HEK293 (cell line): ENCODE results near the gene THSD4.

Source experiments
- CTCF ChIA-PET: fragments of 350-600 bp; formaldehyde crosslinking; extraction: SDS; loops from one replicate; lab custom pipeline; 2021; ENCODE audit warnings: antibody characterized with exemption; lab: Yijun Ruan, JAX
- POLR2A ChIA-PET: fragments of 300-600 bp; formaldehyde crosslinking; extraction: SDS; loops from one replicate; lab custom pipeline; 2020; ENCODE audit warnings: antibody characterized with exemption, inconsistent platforms; lab: Yijun Ruan, JAX
- H3K27ac ChIP-seq: fragments of 200-500 bp; sonication (Bioruptor generic); 2 replicates; pipeline ENCODE4 v1.5.1; 2014; ENCODE audit warnings: low read depth, low read length, control low read depth, inconsistent platforms; ENCODE audit errors: extremely low read depth
- H3K36me3 ChIP-seq, 2 experiments: fragments of 200-500 bp in 1 of 2; sonication (Bioruptor generic) in 1 of 2; 1 replicate in 1 of 2; 2 replicates in 1 of 2; pipeline ENCODE4 v1.5.1; 2014 to 2017; ENCODE audit warnings: inconsistent platforms in 2 of 2, low read length in 2 of 2; ENCODE audit not compliant: control insufficient read depth in 2 of 2, insufficient read depth in 1 of 2
- H3K4me1 ChIP-seq: fragments of 200-500 bp; sonication (Bioruptor generic); 2 replicates; pipeline ENCODE4 v1.5.1; 2014; ENCODE audit warnings: mild to moderate bottlenecking, low read length, inconsistent platforms; ENCODE audit not compliant: control insufficient read depth, insufficient read depth
- H3K4me3 ChIP-seq: 2 replicates; pipeline ENCODE4 v1.5.1; 2011; ENCODE audit warnings: low read depth, mild to moderate bottlenecking, control low read depth, low read length, moderate library complexity
- H3K9me3 ChIP-seq: fragments of 200-500 bp; sonication (Bioruptor generic); 2 replicates; pipeline ENCODE4 v1.5.1; 2014; ENCODE audit warnings: low read depth, low read length, inconsistent platforms; ENCODE audit not compliant: control insufficient read depth, insufficient read depth
- INSM2 ChIP-seq: fragments of 450-650 bp; formaldehyde crosslinking; IDR thresholded peaks from 2 replicates; pipeline ENCODE4 v1.5.1; 2016; ENCODE audit warnings: missing biosample characterization, missing genetic modification characterization
- KLF1 ChIP-seq: fragments of 450-650 bp; formaldehyde crosslinking; IDR thresholded peaks from 2 replicates; pipeline ENCODE4 v1.5.1; 2016; ENCODE audit warnings: missing biosample characterization, missing genetic modification characterization
- PRDM1 ChIP-seq: fragments of 450-650 bp; formaldehyde crosslinking; IDR thresholded peaks from 2 replicates; pipeline ENCODE4; 2016; ENCODE audit warnings: missing biosample characterization, missing genetic modification characterization
- SCRT1 ChIP-seq: fragments of 450-650 bp; formaldehyde crosslinking; IDR thresholded peaks from 2 replicates; pipeline ENCODE4 v1.5.1; 2016; ENCODE audit warnings: missing biosample characterization, missing genetic modification characterization, borderline replicate concordance
- ZFP3 ChIP-seq: fragments of 450-650 bp; formaldehyde crosslinking; IDR thresholded peaks from 2 replicates; pipeline ENCODE4 v1.5.1; 2016; ENCODE audit warnings: low read depth, missing biosample characterization, missing genetic modification characterization
- ZNF174 ChIP-seq: fragments of 450-650 bp; formaldehyde crosslinking; IDR thresholded peaks from 2 replicates; pipeline ENCODE4 v1.5.0; 2017; ENCODE audit warnings: missing biosample characterization, mild to moderate bottlenecking, missing genetic modification characterization
- ZNF19 ChIP-seq: fragments of 450-650 bp; formaldehyde crosslinking; IDR thresholded peaks from 2 replicates; pipeline ENCODE4; 2016; ENCODE audit warnings: missing biosample characterization, missing genetic modification characterization, low read depth
- ZNF214 ChIP-seq: fragments of 450-650 bp; formaldehyde crosslinking; IDR thresholded peaks from 2 replicates; pipeline ENCODE4 v1.5.1; 2017; ENCODE audit warnings: missing biosample characterization, mild to moderate bottlenecking, missing genetic modification characterization, borderline replicate concordance
- ZNF266 ChIP-seq: fragments of 450-650 bp; formaldehyde crosslinking; IDR thresholded peaks from 2 replicates; pipeline ENCODE4 v1.5.1; 2016; ENCODE audit warnings: missing biosample characterization, missing genetic modification characterization, low read depth
- ZNF530 ChIP-seq: fragments of 450-650 bp; formaldehyde crosslinking; IDR thresholded peaks from 2 replicates; pipeline ENCODE4 v1.5.1; 2016; ENCODE audit warnings: low read depth, missing biosample characterization, missing genetic modification characterization
- ZNF544 ChIP-seq: fragments of 450-650 bp; formaldehyde crosslinking; IDR thresholded peaks from 2 replicates; pipeline ENCODE4 v1.5.0; 2017; ENCODE audit warnings: missing biosample characterization, missing genetic modification characterization
- ZNF548 ChIP-seq: fragments of 450-650 bp; formaldehyde crosslinking; IDR thresholded peaks from 2 replicates; pipeline ENCODE4 v1.5.1; 2016; ENCODE audit warnings: missing biosample characterization, missing genetic modification characterization
- ZNF560 ChIP-seq: fragments of 450-650 bp; formaldehyde crosslinking; IDR thresholded peaks from 2 replicates; pipeline ENCODE4 v1.5.1; 2017; ENCODE audit warnings: missing biosample characterization, missing genetic modification characterization, borderline replicate concordance
- ZNF600 ChIP-seq: fragments of 450-650 bp; formaldehyde crosslinking; IDR thresholded peaks from 2 replicates; pipeline ENCODE4 v1.5.1; 2016; ENCODE audit warnings: missing biosample characterization, missing genetic modification characterization
- ZNF658 ChIP-seq: fragments of 450-650 bp; formaldehyde crosslinking; IDR thresholded peaks from 2 replicates; pipeline ENCODE4; 2016; ENCODE audit warnings: missing biosample characterization, missing genetic modification characterization
- ZSCAN18 ChIP-seq: fragments of 450-650 bp; formaldehyde crosslinking; IDR thresholded peaks from 2 replicates; pipeline ENCODE4 v1.5.1; 2016; ENCODE audit warnings: missing biosample characterization, missing genetic modification characterization
- ZSCAN30 ChIP-seq: fragments of 450-650 bp; IDR thresholded peaks from 2 replicates; pipeline ENCODE4 v1.5.1; 2018; ENCODE audit warnings: missing biosample characterization, mild to moderate bottlenecking, missing genetic modification characterization, moderate library complexity
- TF ChIP-seq, protein P1 (sequence below): fragments of 450-650 bp; formaldehyde crosslinking; IDR thresholded peaks from 2 replicates; pipeline ENCODE4 v1.5.1; 2016; ENCODE audit warnings: missing biosample characterization, missing genetic modification characterization
- TF ChIP-seq, protein P2 (sequence below): fragments of 450-650 bp; formaldehyde crosslinking; IDR thresholded peaks from 2 replicates; pipeline ENCODE4 v1.5.1; 2016; ENCODE audit warnings: missing biosample characterization, missing genetic modification characterization
- TF ChIP-seq, protein P3 (sequence below): fragments of 450-650 bp; formaldehyde crosslinking; IDR thresholded peaks from 2 replicates; pipeline ENCODE4 v1.5.1; 2017; ENCODE audit warnings: missing biosample characterization, missing genetic modification characterization
- TF ChIP-seq, protein P4 (sequence below): fragments of 450-650 bp; formaldehyde crosslinking; IDR thresholded peaks from 2 replicates; pipeline ENCODE4 v1.5.1; 2016; ENCODE audit warnings: missing biosample characterization, missing genetic modification characterization

Gene THSD4

DNA sequence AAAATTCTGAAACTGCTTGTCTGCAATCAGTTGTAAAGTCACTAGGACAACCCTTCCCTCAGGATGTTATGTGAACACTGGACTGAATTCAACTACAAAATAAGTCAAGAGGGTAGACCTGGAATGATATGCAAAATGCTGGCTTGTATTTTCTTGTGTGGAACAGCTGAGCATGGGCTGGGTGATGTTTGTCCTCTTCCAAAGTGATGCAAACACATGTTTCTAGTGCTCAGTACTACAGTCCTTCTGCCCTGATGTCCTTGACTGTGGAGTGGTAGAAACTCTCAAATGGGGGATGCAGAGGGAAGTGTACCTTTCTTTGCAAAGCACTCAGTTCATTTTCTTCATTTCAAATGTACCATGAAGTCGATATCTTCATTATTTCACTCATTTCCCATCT is 258.6 kb downstream of the THSD4 start:
- H3K9me3 ChIP-seq, result no peaks in the 10 kb centered on the region
- H3K36me3 ChIP-seq, result no peaks in the 10 kb centered on the region
- no peak overlapping the region for H3K4me3 ChIP-seq
- H3K4me1 ChIP-seq, result no peaks in the 10 kb centered on the region
- ChIA-PET CTCF (interaction anchor here (1.6 kb wide), 1 partner anchor 12 kb away, joined by 9 read pairs; no protein-coding TSS in a partner anchor), POLR2A (no interaction called here)
- TF ChIP-seq INSM2 (tag by site-specific recombination) (no peak), ZNF19 (tag by site-specific recombination) (no peak), ZNF560 (tag by site-specific recombination) (no peak), ZNF658 (no peak), ZNF548 (tag by site-specific recombination) (no peak), ZNF600 (tag by site-specific recombination) (no peak), ZNF174 (tag by site-specific recombination) (no peak), ZNF544 (no peak), SCRT1 (tag by site-specific recombination) (no peak)
- TF ChIP-seq, protein P1, sequence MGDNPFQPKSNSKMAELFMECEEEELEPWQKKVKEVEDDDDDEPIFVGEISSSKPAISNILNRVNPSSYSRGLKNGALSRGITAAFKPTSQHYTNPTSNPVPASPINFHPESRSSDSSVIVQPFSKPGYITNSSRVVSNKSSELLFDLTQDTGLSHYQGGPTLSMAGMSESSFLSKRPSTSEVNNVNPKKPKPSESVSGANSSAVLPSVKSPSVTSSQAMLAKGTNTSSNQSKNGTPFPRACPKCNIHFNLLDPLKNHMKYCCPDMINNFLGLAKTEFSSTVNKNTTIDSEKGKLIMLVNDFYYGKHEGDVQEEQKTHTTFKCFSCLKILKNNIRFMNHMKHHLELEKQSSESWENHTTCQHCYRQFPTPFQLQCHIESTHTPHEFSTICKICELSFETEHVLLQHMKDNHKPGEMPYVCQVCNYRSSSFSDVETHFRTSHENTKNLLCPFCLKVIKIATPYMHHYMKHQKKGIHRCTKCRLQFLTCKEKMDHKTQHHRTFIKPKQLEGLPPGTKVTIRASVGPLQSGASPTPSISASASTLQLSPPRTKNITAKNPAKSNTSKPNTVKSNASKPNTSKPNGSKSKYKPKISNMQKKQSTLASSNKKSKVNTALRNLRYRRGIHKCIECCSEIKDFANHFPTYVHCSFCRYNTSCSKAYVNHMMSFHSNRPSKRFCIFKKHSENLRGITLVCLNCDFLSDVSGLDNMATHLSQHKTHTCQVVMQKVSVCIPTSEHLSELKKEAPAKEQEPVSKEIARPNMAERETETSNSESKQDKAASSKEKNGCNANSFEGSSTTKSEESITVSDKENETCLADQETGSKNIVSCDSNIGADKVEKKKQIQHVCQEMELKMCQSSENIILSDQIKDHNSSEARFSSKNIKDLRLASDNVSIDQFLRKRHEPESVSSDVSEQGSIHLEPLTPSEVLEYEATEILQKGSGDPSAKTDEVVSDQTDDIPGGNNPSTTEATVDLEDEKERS (tag by site-specific recombination), result no peak
- TF ChIP-seq, protein P2, sequence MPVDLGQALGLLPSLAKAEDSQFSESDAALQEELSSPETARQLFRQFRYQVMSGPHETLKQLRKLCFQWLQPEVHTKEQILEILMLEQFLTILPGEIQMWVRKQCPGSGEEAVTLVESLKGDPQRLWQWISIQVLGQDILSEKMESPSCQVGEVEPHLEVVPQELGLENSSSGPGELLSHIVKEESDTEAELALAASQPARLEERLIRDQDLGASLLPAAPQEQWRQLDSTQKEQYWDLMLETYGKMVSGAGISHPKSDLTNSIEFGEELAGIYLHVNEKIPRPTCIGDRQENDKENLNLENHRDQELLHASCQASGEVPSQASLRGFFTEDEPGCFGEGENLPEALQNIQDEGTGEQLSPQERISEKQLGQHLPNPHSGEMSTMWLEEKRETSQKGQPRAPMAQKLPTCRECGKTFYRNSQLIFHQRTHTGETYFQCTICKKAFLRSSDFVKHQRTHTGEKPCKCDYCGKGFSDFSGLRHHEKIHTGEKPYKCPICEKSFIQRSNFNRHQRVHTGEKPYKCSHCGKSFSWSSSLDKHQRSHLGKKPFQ (tag by site-specific recombination), result no peak
- no peak overlapping the region for H3K27ac ChIP-seq

DNA sequence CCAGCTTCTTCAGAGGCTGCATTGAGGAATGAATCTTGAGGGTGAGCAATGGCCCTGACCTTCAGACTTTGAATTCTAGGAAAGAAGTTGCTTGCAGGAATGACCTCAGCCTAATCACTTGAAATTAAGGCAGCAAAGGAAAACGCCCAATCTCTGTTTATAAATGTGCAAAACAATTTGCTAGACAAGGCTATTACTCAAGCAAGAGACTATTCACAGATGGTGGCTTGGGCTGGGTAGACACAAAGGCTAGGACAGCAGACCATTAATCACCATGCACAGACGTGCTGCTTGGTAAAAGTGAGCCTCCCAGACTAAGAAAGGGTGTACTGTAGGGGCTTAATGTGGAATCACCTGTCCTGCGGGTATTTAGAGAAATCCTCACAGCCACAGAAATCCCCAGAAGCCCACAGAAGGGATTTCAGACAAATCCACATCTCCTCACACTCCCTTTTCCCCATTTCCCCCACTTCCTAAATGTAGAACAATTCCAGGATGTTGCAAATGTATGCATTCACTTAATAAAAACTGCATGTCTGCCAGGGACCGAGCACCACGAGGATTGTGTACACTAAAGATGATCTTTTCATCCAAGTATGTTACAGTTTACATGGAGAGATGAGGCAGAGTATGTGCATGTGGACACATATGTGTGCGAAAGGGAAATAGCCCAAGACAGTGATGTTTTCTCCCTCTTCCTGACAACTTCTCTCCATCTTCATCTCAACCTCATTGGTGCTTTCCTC is 259.5 kb downstream of the THSD4 start:
- ChIA-PET CTCF (interaction anchor here (1.6 kb wide), 1 partner anchor 11 kb away, joined by 9 read pairs; no protein-coding TSS in a partner anchor), POLR2A (no interaction called here)

More for the DNA sequence above, 259.5 kb downstream of the THSD4 start:
- no peak for TF ChIP-seq ZSCAN18 (tag by site-specific recombination)
- no peak for TF ChIP-seq ZNF19 (tag by site-specific recombination)
- no peak for TF ChIP-seq ZNF214 (tag by site-specific recombination)
- no peak for TF ChIP-seq ZSCAN30 (tag by site-specific recombination)
- TF ChIP-seq KLF1 (tag by site-specific recombination), result peak; percentile 88
- no peak for TF ChIP-seq SCRT1 (tag by site-specific recombination)
- no peak for TF ChIP-seq ZNF530 (tag by site-specific recombination)
- TF ChIP-seq, protein P3, sequence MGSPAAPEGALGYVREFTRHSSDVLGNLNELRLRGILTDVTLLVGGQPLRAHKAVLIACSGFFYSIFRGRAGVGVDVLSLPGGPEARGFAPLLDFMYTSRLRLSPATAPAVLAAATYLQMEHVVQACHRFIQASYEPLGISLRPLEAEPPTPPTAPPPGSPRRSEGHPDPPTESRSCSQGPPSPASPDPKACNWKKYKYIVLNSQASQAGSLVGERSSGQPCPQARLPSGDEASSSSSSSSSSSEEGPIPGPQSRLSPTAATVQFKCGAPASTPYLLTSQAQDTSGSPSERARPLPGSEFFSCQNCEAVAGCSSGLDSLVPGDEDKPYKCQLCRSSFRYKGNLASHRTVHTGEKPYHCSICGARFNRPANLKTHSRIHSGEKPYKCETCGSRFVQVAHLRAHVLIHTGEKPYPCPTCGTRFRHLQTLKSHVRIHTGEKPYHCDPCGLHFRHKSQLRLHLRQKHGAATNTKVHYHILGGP (tag by site-specific recombination), result 0 out of 2 replicates have a peak, but pooled peaks have one; percentile 8
- no peak for TF ChIP-seq PRDM1
- TF ChIP-seq ZFP3 (tag by site-specific recombination), result no peak
- no peak for TF ChIP-seq ZNF266 (tag by site-specific recombination)
- TF ChIP-seq, protein P4, sequence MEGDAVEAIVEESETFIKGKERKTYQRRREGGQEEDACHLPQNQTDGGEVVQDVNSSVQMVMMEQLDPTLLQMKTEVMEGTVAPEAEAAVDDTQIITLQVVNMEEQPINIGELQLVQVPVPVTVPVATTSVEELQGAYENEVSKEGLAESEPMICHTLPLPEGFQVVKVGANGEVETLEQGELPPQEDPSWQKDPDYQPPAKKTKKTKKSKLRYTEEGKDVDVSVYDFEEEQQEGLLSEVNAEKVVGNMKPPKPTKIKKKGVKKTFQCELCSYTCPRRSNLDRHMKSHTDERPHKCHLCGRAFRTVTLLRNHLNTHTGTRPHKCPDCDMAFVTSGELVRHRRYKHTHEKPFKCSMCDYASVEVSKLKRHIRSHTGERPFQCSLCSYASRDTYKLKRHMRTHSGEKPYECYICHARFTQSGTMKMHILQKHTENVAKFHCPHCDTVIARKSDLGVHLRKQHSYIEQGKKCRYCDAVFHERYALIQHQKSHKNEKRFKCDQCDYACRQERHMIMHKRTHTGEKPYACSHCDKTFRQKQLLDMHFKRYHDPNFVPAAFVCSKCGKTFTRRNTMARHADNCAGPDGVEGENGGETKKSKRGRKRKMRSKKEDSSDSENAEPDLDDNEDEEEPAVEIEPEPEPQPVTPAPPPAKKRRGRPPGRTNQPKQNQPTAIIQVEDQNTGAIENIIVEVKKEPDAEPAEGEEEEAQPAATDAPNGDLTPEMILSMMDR, result no peak
- TF ChIP-seq, all 188 proteins: peak for 2
- Histone ChIP-seq H3K4me1 (no peaks in the 10 kb centered on the region), H3K27ac (no peak overlapping the region), H3K36me3 (no peaks in the 10 kb centered on the region), H3K4me3 (no peak overlapping the region), H3K9me3 (no peaks in the 10 kb centered on the region)
